ENCODE results near the gene SPAG16. TPM values are rescaled to one million over a fixed set of nuclear protein-coding genes. Genes with fewer than 3 reads are reported as not detected.

Gene SPAG16
- total RNA-seq, 1 donor, result 35.2 TPM

DNA sequence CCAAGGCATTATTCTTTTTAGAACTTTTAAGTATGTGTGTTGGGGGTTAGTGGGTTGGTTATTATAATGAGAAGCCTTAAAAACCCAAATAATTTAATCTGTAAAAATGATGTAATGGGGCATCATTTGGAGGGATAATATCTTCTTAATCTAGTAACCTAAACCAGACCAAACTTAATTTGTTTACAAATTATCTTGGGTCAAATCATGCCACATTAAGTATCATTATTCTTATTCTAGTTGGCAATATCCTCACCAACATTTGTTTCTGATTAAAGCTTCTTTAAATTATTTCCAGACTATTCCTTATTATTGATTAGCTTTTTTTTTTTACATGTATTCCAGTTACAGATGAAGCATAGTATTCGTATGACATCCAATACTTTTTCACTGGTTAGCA lies 1041.1 kb downstream of the SPAG16 start:
- TF ChIP-seq, protein P1, sequence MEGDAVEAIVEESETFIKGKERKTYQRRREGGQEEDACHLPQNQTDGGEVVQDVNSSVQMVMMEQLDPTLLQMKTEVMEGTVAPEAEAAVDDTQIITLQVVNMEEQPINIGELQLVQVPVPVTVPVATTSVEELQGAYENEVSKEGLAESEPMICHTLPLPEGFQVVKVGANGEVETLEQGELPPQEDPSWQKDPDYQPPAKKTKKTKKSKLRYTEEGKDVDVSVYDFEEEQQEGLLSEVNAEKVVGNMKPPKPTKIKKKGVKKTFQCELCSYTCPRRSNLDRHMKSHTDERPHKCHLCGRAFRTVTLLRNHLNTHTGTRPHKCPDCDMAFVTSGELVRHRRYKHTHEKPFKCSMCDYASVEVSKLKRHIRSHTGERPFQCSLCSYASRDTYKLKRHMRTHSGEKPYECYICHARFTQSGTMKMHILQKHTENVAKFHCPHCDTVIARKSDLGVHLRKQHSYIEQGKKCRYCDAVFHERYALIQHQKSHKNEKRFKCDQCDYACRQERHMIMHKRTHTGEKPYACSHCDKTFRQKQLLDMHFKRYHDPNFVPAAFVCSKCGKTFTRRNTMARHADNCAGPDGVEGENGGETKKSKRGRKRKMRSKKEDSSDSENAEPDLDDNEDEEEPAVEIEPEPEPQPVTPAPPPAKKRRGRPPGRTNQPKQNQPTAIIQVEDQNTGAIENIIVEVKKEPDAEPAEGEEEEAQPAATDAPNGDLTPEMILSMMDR (IDR thresholded peaks at IDR 0.05; ENCODE audit: insufficient read depth, low read length), result no peak
- H3K4me3 ChIP-seq (ENCODE audit: low read depth, low read length), result no peak overlapping the region
- DNase-seq (ENCODE audit: low read depth), result no peak

DNA sequence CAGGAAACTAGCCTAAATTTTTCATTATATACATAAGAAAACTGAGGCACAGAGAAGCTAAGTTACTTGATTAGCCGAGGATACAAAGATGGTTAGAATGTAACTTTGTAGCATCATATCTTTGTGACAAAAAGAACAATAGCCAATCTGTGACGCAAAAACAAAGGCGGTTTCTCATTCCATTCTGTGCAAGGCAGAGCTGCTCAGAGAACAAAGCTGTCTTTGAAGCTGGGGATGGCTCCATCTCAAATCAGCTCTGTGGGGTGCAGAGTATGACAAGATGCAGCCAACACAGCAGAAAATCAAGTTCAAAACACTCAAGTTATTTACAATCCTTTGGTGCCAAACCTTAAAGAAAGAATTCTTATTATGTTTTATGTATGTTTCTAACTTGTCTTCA lies 1044.7 kb downstream of the SPAG16 start:
- no peak overlapping the region for H3K4me3 ChIP-seq (ENCODE audit: low read depth, low read length)
- no peak for DNase-seq (ENCODE audit: low read depth)
- TF ChIP-seq, protein P1 (IDR thresholded peaks at IDR 0.05; ENCODE audit: insufficient read depth, low read length), result no peak

DNA sequence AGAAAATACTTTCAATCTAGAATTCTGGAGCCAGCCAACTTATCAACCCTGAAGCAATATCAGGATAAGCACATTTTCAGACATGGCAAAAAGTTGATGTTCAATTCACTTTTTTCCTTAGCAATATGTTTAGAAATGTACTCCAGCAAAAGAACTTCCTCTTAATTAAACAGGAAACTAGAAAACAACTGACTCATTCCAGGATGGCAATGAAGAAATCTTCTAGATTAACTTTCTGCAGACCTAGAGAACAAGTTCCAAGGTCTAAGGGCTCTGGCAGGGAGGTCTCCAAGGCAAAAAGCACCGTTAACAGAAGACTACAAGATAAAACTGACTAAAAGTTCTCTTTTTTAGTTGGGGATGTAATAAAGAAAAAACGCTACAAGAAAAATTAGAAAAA lies 1057.4 kb downstream of the SPAG16 start:
- TF ChIP-seq, protein P1 (IDR thresholded peaks at IDR 0.05; ENCODE audit: insufficient read depth, low read length), result no peak
- no peak for DNase-seq (ENCODE audit: low read depth)
- no peak overlapping the region for H3K4me3 ChIP-seq (ENCODE audit: low read depth, low read length)

DNA sequence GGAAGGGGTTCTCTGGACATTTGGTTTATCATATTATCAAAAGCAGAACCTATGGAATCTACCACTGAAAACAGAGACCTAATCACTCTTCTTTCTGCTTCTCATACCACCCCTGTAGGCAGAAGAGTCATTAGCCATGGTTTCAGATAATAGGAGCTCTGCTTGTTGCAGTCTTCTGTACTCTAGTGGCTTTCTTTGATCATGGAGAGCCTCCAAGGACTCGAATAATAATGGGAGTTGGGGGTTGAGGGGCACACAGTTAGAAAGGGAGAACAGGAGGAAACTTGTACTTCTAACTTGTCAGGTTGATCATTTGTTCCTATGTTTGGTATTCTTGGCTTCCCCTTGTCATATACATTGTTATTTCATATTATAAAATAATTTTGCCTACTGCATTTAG lies 1074.2 kb downstream of the SPAG16 start:
- TF ChIP-seq, protein P1 (IDR thresholded peaks at IDR 0.05; ENCODE audit: insufficient read depth, low read length), result no peak
- DNase-seq (ENCODE audit: low read depth), result no peak
- no peak overlapping the region for H3K4me3 ChIP-seq (ENCODE audit: low read depth, low read length)

DNA sequence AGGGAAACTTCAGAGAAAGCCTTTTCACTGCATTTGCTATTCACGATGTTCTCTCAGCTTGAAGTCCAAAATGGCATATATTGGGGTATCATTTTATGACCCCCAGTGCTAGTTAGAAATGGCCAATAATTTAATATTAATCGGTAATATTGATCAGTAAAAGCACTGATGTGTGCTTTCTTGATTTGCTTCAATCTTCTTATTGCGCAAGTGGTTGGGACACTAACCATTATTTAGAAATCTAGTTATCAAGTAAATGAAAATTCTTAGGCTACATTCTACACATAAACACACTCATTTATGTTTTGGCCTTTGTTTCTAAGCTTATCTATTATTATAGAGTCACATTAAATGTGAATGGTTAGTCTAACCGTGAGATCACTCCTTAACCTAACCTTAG lies 1076.9 kb downstream of the SPAG16 start:
- H3K4me3 ChIP-seq (ENCODE audit: low read depth, low read length), result no peak overlapping the region
- no peak for DNase-seq (ENCODE audit: low read depth)
- TF ChIP-seq, protein P1 (IDR thresholded peaks at IDR 0.05; ENCODE audit: insufficient read depth, low read length), result no peak

DNA sequence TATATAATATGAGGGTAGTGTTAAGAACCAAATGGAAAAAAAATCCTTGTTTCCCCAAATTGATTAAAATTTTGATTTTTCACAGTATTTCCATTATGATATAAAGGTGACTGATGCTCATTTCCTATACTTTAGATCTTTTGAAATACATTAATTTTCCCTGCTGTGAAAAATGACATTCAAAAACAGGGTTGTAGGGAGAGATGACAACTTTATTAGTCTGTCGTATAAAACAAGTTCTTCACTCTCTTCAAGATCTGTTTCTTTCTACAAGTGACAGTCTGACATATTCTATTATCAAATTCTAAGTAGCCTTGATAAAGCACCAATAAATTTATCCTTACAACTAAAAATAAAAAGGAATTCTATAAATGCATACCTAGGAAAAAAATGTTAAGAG lies 1081.3 kb downstream of the SPAG16 start:
- TF ChIP-seq, protein P1 (IDR thresholded peaks at IDR 0.05; ENCODE audit: insufficient read depth, low read length), result no peak
- H3K4me3 ChIP-seq (ENCODE audit: low read depth, low read length), result no peak overlapping the region
- no peak for DNase-seq (ENCODE audit: low read depth)

DNA sequence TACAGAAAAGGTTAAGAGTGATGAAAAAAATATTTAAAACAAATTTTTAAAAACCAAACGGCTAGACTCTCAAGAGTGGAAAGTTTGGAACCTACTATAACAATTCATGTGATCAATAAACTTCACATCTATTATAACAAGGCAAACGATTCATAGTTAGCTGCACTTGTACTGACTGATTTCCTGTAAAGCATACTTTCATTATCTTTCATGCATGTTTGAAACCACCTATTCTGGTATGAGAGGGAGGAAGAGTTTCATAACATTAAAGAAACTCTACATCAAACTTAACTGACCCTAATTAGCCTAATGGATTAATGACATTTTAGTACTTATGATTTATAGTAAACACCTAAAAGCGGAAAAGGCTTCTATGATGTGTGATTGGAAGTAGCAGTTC lies 1082.9 kb downstream of the SPAG16 start:
- TF ChIP-seq, protein P1 (IDR thresholded peaks at IDR 0.05; ENCODE audit: insufficient read depth, low read length), result no peak
- no peak for DNase-seq (ENCODE audit: low read depth)
- no peak overlapping the region for H3K4me3 ChIP-seq (ENCODE audit: low read depth, low read length)
